Tibial nerve (tissue), 4 donors: ENCODE results near the gene UBE2G2. TPM values are rescaled to one million over a fixed set of nuclear protein-coding genes. Genes with fewer than 3 reads are reported as not detected.

Experiments
- DNase-seq, 2 donors: peaks; one replicate each; pipeline ENCODE4 v3.0.0-alpha.2; 2019; ENCODE audit warnings: low spot score in 2 of 2
- H3K27ac ChIP-seq, 4 donors: fragments of 200-600 bp; sonication (generic) in 3 of 4; one replicate each; pipeline ENCODE4 v1.5.1; 2017 to 2019; ENCODE audit warnings: mild to moderate bottlenecking in 1 of 4
- H3K27me3 ChIP-seq, 2 donors: fragments of 200-600 bp; sonication (generic) in 1 of 2; one replicate each; pipeline versions ENCODE4 v1.5.1 to v1.6.0; 2017 to 2019
- H3K36me3 ChIP-seq, 3 donors: fragments of 200-600 bp; sonication (generic); one replicate each; pipeline ENCODE4 v1.5.1; 2018 to 2019
- H3K4me1 ChIP-seq, 4 donors: fragments of 200-600 bp; sonication (generic) in 3 of 4; one replicate each; pipeline ENCODE4 v1.5.1; 2017 to 2019
- H3K4me3 ChIP-seq, 4 donors: fragments of 200-600 bp; sonication (generic) in 3 of 4; one replicate each; pipeline ENCODE4 v1.5.1; 2017 to 2019; ENCODE audit warnings: mild to moderate bottlenecking in 1 of 4, moderate library complexity in 1 of 4
- H3K9me3 ChIP-seq, 4 donors: fragments of 200-600 bp; sonication (generic) in 3 of 4; one replicate each; pipeline ENCODE4 v1.5.1; 2017 to 2019
- EP300 ChIP-seq, 2 donors: sonication (generic); formaldehyde crosslinking; IDR thresholded peaks; one replicate each; pipeline ENCODE4 v1.6.1; 2017; ENCODE audit warnings: antibody characterized with exemption in 2 of 2, mild to moderate bottlenecking in 1 of 2
- POLR2A ChIP-seq, 2 donors: fragments of 450-650 bp; IDR thresholded peaks; one replicate each; pipeline ENCODE4 v1.6.1; 2017; ENCODE audit warnings: antibody characterized with exemption in 2 of 2, mild to moderate bottlenecking in 2 of 2, moderate library complexity in 2 of 2
- WGBS, 2 donors: methylation state at CpG; one replicate each; pipeline ENCODE4 v1.1.5; 2018; 5-methylcytosine and 5-hydroxymethylcytosine counted together
- total RNA-seq, 4 donors: library from RNA; depleted of rRNA; stranded (reverse); fragments of >200 nt; gene quantifications; one replicate each; pipeline ENCODE4 v1.1.0, GENCODE V29; 2016
- TF ChIP-seq, protein P1 (sequence below), 5 experiments: fragments of 200-600 bp in 3 of 5; fragments of 450-650 bp in 2 of 5; sonication (generic) in 3 of 5; IDR thresholded peaks; one replicate each; pipeline ENCODE4 v1.5.1; 2016 to 2019; ENCODE audit warnings: antibody characterized with exemption in 5 of 5, mild to moderate bottlenecking in 3 of 5, moderate library complexity in 2 of 5

Gene UBE2G2
- total RNA-seq, 4 donors from 2014 or later = 89.4 to 165 (median 99.3) TPM

DNA sequence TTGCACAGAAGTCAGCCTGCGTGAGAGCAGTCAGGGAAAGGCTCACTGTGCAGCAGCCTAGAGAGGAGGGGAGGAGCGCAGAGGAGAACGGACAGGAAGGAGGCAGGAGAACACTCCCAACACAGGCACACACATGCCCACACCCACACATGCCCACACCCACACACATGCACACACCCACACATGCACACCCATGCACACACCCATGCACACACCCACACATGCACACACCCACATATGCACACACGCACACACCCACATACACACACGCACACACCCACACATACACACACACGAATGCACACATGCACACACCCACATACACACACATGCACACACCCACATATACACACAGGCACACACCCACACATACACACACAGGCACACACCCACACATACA is 9.2 kb upstream of the UBE2G2 start:
- Histone ChIP-seq H3K4me1 (peaks cover 0 to 27% (median 4%) of the 10 kb centered on the region in 4 donors), H3K4me3 (no peak overlapping the region), H3K9me3 (no peaks in the 10 kb centered on the region), H3K27ac (no peak overlapping the region), H3K36me3 (peaks cover 0 to 80% (median 7%) of the 10 kb centered on the region in 3 donors), H3K27me3 (no peaks in the 10 kb centered on the region)
- no peak for DNase-seq
- no peak for TF ChIP-seq EP300 (IDR thresholded peaks at IDR 0.05)
- TF ChIP-seq POLR2A (IDR thresholded peaks at IDR 0.05) = no peak
- TF ChIP-seq, protein P1, sequence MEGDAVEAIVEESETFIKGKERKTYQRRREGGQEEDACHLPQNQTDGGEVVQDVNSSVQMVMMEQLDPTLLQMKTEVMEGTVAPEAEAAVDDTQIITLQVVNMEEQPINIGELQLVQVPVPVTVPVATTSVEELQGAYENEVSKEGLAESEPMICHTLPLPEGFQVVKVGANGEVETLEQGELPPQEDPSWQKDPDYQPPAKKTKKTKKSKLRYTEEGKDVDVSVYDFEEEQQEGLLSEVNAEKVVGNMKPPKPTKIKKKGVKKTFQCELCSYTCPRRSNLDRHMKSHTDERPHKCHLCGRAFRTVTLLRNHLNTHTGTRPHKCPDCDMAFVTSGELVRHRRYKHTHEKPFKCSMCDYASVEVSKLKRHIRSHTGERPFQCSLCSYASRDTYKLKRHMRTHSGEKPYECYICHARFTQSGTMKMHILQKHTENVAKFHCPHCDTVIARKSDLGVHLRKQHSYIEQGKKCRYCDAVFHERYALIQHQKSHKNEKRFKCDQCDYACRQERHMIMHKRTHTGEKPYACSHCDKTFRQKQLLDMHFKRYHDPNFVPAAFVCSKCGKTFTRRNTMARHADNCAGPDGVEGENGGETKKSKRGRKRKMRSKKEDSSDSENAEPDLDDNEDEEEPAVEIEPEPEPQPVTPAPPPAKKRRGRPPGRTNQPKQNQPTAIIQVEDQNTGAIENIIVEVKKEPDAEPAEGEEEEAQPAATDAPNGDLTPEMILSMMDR (IDR thresholded peaks at IDR 0.05) = no peak
- 82 to 86% methylated on average over 5 to 6 of the region's 6 CpGs for WGBS, 2 donors

DNA sequence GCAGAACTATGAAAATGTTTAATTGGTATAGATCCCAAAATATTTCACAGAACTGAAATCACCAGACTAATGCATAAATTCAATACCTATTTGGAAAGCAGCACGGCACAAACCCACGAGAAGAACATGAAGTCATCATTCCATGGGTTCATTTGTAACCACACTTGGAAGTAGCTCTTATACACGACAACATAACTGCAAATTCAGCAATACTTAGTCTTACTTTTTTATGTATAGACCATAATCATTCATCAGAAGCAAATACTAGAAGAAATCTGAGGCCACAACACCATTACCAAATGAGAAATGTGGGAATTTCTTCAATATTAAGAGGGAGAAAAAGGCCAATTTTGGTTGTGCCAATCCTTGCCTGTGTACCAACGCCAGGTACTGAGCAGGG is 4.2 kb upstream of the UBE2G2 start:
- peaks cover under 1 to 17% (median 9%) of the 10 kb centered on the region in 4 donors for H3K4me1 ChIP-seq
- TF ChIP-seq, protein P1 (IDR thresholded peaks at IDR 0.05) = no peak
- TF ChIP-seq POLR2A (IDR thresholded peaks at IDR 0.05) (no peak), EP300 (IDR thresholded peaks at IDR 0.05) (no peak)
- H3K9me3 ChIP-seq = no peaks in the 10 kb centered on the region
- no peak overlapping the region for H3K4me3 ChIP-seq
- 80 to 90% methylated on average over 4 of the region's 4 CpGs for WGBS, 2 donors
- H3K36me3 ChIP-seq = peaks cover 0 to 75% (median 7%) of the 10 kb centered on the region in 3 donors
- DNase-seq = no peak
- no peaks in the 10 kb centered on the region for H3K27me3 ChIP-seq
- H3K27ac ChIP-seq = no peak overlapping the region

DNA sequence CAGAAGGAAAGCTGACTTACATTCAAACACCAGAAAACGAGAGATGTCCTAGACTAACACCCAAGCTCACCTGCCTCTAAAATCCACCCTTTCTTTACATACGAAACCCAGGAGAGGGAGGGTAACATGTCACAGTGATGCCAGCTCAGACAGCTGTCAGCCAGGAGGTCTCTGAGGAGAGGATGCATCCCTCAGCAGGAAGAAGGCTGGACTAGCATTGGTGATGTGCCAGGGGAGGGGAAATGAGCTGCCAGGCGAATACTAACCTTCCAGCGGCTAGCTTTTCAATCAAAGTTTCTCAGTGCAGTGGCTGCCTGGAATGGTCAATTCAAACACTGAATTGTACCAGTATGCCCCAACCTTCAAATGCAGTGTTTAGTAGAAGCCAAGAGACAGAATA is 3.6 kb upstream of the UBE2G2 start:
- peaks cover 0 to 69% (median 7%) of the 10 kb centered on the region in 3 donors for H3K36me3 ChIP-seq
- no peaks in the 10 kb centered on the region for H3K27me3 ChIP-seq
- WGBS, 2 donors = 72 to 83% methylated on average over 4 of the region's 4 CpGs
- TF ChIP-seq, protein P1 (IDR thresholded peaks at IDR 0.05) = no peak
- no peak for TF ChIP-seq EP300 (IDR thresholded peaks at IDR 0.05)
- no peak for TF ChIP-seq POLR2A (IDR thresholded peaks at IDR 0.05)
- H3K9me3 ChIP-seq = no peaks in the 10 kb centered on the region
- peaks cover 4 to 24% (median 16%) of the 10 kb centered on the region in 4 donors for H3K4me1 ChIP-seq
- no peak overlapping the region for H3K4me3 ChIP-seq
- no peak overlapping the region for H3K27ac ChIP-seq
- no peak for DNase-seq

DNA sequence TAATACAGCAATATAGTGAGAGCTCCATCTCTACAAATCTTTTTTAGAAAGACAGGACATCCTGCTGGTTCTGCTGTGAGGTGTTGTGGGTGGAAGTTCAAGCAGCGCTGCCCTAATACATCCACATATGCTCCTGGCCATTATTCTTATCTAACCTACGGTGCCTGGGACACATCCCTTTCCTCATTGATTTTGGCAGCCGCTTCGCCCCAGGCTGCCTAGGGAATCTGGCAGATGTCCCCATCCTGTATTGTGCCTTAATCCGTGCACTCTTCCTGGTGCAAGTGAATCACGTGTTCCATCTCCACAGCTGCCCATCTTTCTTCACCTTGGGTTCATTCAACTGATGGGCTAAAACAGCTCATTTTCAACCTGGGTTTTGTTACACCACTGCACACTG is 3.1 kb upstream of the UBE2G2 start:
- Histone ChIP-seq H3K36me3 (peaks cover 0 to 64% (median 7%) of the 10 kb centered on the region in 3 donors), H3K27me3 (no peaks in the 10 kb centered on the region), H3K9me3 (no peaks in the 10 kb centered on the region), H3K4me3 (no peak overlapping the region), H3K27ac (no peak overlapping the region), H3K4me1 (peaks cover 4 to 28% (median 20%) of the 10 kb centered on the region in 4 donors)
- WGBS, 2 donors = 83 to 92% methylated on average over 6 of the region's 6 CpGs
- no peak for DNase-seq
- TF ChIP-seq, protein P1 (IDR thresholded peaks at IDR 0.05) = no peak
- TF ChIP-seq POLR2A (IDR thresholded peaks at IDR 0.05) = no peak
- peak in 1 of 2 donors; percentile 11 for TF ChIP-seq EP300 (IDR thresholded peaks at IDR 0.05)

DNA sequence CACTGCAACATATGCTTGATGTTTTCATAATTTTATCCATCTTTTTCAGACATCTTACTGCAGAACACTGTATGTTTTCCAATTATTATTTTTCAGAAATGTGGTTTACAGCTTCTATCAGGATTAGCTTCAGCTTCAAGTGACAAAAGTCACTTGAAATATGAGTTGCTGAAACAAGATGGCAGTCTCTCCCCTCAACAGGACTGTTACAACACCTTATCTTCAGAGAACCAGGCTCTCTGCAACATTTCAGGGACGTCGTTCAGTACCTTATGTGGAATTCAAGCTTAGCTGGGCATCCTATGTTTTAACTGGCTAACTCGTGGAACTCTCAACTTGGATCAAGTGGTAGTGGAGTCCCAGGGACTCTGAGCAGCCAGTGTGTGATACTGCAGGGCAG is 2.0 kb upstream of the UBE2G2 start:
- TF ChIP-seq POLR2A (IDR thresholded peaks at IDR 0.05) (no peak), EP300 (IDR thresholded peaks at IDR 0.05) (no peak)
- TF ChIP-seq, protein P1 (IDR thresholded peaks at IDR 0.05) = no peak
- DNase-seq = no peak
- WGBS, 2 donors = 52 to 60% methylated on average over 3 of the region's 3 CpGs
- Histone ChIP-seq H3K4me3 (no peak overlapping the region), H3K27ac (no peak overlapping the region), H3K4me1 (peaks cover 4 to 40% (median 23%) of the 10 kb centered on the region in 4 donors), H3K9me3 (no peaks in the 10 kb centered on the region), H3K36me3 (peaks cover 0 to 60% (median 7%) of the 10 kb centered on the region in 3 donors), H3K27me3 (no peaks in the 10 kb centered on the region)
